HG02970 (cell line): ENCODE measurements around the gene FMNL3.
"Not testable (repeated sequence)": the region's sequence is repeated elsewhere in the genome, so short reads cannot be mapped to it uniquely, and the experiment has no call there.

Experiments used
- ATAC-seq: cut with Tn5 transposase; IDR thresholded peaks from one replicate; pipeline ENCODE4 v1.9.1; 2021; ENCODE audit warnings: mild to moderate bottlenecking, moderate library complexity, moderate number of reproducible peaks; ENCODE audit not compliant: unreplicated experiment, low FRiP score

Gene FMNL3

DNA sequence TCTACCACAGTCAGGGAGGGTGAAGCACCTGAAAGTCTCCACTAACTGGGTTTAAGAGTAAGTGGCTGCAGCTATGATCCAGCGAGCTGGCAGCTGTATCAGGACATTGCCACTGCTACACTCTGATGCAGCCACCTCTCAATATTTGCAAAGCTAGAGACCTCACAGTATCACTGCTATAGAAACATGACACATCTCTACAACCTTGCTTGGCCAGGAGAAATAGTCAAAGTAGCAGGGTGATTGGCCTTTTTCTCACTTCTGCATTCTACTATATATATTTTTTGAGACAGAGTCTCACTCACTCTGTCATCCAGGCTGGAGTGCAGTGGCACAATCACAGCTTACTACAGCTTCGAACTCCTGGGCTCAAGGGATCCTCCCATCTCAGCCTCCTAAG lies 9.3 kb upstream of the FMNL3 start:
- no peak for ATAC-seq

DNA sequence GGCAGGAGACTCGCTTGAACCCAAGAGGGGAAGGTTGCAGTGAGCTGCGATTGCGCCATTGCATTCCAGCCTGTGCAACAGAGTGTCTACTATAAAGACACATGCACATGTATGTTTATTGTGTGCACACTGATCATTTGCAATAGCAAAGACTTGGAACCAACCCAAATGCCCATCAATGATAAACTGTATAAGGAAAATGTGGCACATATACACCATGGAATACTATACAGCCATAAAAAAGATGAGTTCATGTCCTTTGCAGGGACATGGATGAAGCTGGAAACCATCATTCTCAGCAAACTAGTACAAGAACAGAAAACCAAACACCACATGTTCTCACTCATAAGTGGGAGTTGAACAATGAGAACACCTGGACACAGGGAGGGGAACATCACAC lies 6.7 kb upstream of the FMNL3 start:
- ATAC-seq = not testable (repeated sequence)

DNA sequence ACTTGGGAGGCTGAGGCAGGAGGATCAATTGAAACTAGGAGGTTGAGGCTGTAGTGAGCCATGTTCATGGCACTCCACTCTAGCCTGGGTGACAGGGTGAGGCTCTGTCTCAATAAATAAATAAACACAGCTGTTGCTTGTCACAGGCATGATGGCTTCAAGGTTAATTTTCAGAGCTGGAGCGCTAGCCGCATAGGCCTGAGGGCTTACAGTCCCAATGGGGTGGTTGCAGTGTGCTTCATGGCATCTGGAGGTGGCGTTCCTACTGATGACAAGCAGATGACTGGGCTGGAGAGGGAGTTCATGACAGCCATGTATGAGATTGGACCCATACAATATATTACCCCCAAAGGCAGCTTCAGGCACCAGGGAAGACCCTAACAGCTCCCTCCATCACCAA lies 1.6 kb upstream of the FMNL3 start:
- no peak for ATAC-seq

- ATAC-seq = no peak
These were observed 575 bp upstream of the FMNL3 start for GRCh38 chr12:49707812-49708147.

GRCh38 chr12:49706351-49707127 lies 666 bp downstream of the FMNL3 start:
- peak; percentile 5 for ATAC-seq

DNA sequence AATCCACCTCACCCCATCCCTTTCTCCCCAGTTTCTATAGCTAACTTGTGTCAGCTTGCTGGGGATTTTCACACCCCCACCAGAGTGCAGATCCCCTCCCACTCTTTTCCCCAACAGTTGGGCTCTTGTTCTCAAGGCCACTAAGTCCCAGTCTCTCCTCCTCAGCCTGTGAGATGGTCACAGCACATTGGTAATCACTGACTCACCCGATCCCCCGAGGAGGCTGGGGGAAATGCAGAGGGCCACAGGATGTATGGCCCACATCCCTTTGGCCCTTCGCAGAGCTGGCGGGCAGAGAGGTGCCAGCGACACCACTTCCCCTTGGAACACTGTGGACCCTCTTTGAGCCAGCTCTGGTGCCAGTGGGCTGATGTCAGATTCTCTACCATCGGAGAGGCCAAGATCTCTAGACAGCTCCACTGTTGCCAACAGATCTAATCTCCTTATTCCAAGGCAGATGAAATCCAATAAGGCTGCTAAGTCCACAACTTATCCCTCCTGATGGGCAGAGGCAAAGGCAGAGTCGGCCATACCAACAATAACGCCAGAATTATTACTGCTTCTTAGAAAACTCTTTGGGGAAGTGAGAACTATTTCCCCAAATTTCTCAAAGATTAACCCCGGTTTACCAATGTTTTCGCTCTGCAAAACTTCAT lies 1.6 kb downstream of the FMNL3 start:
- no peak for ATAC-seq

DNA sequence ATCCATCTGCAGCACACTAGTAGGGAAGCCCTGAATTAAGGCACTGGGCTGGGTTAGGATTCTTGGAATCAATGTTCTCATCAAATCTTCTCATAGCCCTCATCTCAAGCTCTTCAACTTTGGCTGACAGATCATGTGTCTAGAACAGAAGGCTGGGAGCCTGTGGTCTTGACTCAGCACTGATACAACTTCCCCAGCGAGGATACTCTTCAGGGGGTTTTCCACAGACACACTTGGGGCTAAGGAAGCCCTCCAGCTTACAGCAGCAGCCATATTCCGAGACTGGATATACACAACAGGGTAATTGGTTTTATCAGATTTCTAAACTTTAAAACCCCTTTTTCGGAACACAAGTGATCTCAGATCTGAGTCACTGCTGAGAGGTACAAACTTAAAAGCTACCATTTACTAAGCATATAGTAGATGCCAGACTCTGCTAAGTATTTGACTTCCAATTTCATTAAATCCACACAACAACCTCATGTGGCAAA lies 3.5 kb downstream of the FMNL3 start:
- ATAC-seq = no peak

- no peak for ATAC-seq
These were observed 4.5 kb downstream of the FMNL3 start for GRCh38 chr12:49702676-49703215.

GRCh38 chr12:49702009-49702408 lies 5.2 kb downstream of the FMNL3 start:
- ATAC-seq = no peak

- ATAC-seq = peak; percentile 71
These were observed 8.3 kb downstream of the FMNL3 start for GRCh38 chr12:49698619-49699545.

- ATAC-seq = no peak
These were observed 9.4 kb downstream of the FMNL3 start for GRCh38 chr12:49697808-49698207.

DNA sequence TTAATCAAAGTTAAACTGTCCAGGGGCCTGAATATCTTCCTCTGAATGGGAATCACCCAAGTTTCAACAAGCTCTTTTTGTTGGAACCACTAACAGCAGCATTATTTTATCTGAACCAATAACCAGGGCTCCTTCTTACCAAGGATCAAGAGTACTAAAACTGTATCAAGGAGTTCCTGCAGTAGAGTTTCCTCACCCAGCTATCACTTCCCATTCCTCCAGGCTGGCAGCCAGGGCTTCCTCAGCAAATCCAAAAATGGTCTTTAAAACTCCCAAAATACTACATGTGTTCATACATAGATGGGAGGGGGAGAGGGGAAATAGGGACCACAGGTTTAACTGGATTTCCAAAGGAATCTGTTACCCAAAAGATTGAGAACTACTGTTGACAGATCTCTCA lies 10.5 kb downstream of the FMNL3 start:
- no peak for ATAC-seq

- ATAC-seq = no peak
These were observed 13.2 kb downstream of the FMNL3 start for GRCh38 chr12:49693931-49694444.

DNA sequence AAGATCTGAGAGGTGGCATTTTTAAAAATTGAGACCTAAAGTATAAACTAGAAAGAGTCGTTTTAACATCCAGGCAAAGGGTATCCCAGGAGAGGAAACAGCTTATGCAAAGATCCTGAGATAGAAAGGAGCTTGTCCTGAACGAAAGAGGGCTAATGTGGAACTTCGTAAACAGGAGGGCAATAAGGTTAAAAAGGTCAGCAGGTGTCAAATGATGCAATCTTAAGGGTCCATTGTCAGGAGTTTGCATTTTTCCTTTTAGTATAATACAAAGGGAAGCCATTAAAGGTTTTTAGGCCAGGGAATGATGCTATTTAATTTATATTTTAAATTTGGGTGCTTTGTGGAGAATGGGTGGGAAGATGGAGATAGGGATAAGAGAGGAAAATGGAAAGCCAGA lies 14.4 kb downstream of the FMNL3 start:
- ATAC-seq = no peak

DNA sequence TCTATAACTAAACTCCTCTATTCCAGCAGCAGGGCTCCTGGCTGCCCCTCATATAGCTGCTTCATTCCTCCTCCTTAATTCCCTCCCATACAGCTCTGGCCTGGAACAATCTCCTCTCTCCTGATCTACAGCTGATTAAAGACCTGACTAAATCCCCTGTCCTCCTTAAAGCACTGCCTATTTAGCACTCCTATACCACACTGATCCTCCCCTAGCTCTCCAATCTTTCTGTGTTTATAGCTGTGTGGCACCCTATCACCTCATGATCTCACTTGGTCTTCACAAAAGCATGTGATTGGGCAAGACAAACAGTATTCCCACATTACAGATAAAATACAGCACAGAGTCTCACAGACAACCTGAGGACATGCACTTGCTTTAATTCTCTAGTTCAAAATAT lies 17.4 kb downstream of the FMNL3 start:
- ATAC-seq = no peak

DNA sequence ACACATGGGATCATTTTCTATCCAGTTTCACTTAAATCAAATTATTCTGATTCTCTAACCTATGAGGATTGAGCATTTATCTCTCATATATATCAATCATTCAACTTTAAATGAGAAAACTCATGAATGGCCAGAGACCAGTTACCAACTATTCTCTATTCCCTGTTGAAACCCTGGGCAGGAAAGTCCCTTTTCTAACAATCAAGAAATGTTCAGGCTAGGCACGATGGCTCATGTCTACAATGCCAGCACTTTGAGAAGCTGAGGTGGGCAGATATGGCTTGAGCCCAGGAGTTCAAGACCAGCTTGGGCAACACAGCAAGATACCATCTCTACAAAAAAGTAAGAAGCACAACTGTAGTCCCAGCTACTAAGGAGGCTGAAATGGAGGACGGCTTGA lies 18.0 kb downstream of the FMNL3 start:
- ATAC-seq = no peak

DNA sequence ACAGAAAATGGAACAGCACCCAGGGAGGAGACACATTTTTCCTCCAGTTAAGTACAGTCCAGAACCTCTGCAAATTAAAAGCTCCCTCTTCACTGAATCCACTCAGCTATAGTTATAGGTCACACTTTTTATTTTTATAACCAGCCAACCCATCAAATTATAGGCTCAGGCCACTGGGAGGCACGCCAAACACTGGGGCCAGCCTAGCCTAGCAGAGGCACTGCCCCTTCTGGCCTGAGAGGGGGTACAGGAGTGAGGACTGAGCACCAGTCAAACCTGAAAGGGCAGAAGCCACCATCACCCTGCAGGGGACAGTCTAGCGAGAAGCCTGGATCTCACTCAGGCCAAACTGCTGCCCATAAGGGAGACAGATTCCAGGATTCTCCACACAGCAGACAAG lies 19.3 kb downstream of the FMNL3 start:
- ATAC-seq = no peak

GRCh38 chr12:49684310-49684854 lies 22.8 kb downstream of the FMNL3 start:
- ATAC-seq = no peak

DNA sequence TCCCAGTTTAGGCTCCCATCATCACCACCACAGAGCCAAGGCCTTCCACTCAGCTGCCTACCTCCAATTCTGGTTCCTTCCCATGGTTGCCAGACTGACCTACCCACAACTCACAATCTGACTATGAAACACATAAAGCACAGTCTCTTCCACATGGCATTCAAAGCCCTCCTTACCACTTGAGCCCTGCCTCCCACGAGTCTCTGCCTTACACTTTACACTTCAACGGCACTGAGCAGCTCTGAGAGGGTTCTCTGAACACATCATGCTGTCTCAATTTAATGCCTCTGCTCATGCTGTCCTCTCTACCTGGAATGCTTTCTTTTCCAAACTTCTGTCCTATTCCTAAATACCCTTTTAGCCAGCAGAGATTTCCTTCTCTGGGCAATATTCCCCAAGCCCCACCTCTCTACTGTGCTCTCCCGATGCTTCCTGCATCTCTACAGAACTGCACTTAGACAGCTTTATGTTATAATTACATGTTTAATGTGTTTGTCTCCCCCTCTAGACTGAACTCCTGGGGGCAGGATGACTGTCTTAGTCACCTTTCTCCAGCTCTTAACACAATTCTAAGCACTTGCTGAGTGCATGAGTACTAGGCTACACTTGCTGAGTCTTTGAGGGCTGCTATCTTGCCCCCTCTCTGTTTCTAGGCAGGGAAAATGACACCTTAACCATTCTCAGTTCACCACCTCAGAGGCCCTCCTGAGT lies 23.5 kb downstream of the FMNL3 start:
- no peak for ATAC-seq

- ATAC-seq = no peak
These were observed 27.1 kb downstream of the FMNL3 start for GRCh38 chr12:49680075-49680474.
